HG03159 (cell line): ENCODE measurements around the gene OPN1SW.

Experiments
- ATAC-seq: cut with Tn5 transposase; IDR thresholded peaks from one replicate; pipeline ENCODE4 v1.9.1; 2021; ENCODE audit warnings: mild to moderate bottlenecking, moderate library complexity; ENCODE audit not compliant: unreplicated experiment

OPN1SW gene

DNA sequence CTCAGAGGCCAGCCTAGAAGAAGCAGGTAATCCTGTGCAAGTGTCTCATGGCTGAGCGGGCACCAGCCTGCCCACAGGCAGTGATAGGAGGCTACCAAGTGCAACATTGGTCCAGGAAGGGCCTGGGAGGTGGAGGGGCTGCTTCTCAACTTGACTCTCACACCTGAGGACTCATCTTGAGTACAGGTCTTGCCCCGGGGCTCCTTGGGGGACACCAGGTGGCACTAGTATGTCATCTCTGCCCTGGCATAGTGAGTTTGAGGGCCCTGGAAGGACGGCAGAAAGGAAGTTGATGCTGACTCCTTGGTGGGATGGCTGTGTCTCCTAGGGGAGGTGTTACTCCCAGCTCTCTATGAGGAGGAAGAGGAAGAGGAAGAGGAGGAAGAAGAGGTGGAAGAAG, 18.4 kb upstream of the OPN1SW start:
- no peak for ATAC-seq

DNA sequence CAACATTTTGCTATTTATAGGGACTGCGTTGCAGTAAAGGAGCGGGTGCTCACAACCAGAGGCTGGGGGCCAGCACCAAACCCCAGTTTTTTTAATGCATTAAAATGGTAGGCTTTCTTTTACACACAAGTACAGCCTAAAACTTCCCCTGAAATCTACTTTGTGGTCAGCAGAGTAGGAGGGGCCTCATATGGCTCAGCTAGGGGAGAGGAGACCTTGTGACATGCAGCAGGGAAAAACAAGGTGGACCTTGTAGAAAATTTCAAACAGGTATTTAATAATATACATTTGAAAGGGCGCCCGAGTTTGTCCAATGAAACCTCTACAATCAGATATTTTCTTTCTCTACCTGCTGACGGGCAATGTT, 17.6 kb upstream of the OPN1SW start:
- no peak for ATAC-seq

- ATAC-seq: no peak
Measured at GRCh38 chr7:128792471-128793180, 17.0 kb upstream of the OPN1SW start.

DNA sequence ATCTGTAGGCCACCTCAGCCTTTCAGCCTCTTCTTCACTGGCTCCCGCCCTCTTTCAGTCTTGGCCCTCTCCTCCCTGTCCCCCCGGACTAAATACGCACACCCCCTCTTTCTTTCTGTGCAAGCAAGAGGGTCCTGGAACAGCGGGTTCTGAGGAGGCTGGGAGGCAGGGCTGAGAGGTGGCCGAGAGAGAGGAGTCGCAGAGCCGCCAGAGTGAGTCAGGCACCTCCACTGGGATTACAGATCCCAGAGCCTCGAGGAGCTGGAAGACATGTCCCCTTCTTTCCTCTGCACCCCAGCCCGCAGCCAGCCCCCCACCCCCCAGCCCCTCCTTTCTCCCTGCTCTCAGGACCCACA, 16.4 kb upstream of the OPN1SW start:
- no peak for ATAC-seq

DNA sequence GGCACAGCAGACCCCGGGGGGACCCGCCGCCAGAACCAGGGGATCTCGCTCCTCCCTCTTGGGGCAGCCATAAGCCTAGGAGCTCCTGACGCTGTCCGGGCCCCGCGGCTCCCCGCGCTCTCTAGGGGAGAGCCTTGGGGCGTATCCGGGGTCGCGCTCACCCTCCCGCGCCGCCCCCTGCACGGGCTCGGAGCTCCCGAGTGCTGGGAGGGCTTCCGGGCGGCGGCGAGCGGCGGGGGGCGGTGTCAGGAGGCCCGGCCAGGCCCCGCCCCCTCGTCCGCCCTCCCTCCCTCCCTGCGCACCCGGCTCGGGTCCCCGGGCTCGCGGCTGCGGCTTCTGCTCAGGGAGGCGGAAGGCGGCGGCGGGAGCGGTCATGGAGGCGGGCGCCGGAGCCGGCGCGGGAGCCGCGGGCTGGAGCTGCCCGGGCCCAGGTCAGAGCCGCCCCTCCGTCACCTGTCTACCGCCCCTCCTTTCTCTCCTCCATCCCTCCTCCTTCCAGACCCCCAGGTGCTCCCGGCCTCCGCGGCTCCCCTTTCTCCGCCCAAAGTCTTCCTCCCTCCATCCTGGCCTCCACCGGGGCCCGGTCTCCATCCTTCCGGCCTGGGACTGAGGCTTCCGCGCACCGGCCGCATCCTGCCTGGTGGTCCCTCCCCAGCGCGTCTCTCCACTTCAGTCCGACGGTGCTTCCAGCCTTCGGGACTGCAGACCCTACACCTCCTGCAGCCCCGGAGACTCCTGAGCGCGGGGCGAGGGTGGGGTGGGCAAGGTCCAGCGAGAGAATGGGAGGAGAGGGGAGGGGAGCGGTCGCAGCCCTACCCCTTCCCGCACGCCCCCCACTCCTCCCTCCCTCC, 15.8 kb upstream of the OPN1SW start, which contains the start of gene CCDC136:
CCDC136 (plus strand) TSS at position 848 of the 851 bp plus-strand sequence. CDS start 444 bp downstream, outside the sequence.
- ATAC-seq: peak; percentile 75

GRCh38 chr7:128790315-128791041, 14.9 kb upstream of the OPN1SW start:
- ATAC-seq: peak; percentile 15

- no peak for ATAC-seq
Measured at GRCh38 chr7:128788446-128789412, 13.1 kb upstream of the OPN1SW start.

DNA sequence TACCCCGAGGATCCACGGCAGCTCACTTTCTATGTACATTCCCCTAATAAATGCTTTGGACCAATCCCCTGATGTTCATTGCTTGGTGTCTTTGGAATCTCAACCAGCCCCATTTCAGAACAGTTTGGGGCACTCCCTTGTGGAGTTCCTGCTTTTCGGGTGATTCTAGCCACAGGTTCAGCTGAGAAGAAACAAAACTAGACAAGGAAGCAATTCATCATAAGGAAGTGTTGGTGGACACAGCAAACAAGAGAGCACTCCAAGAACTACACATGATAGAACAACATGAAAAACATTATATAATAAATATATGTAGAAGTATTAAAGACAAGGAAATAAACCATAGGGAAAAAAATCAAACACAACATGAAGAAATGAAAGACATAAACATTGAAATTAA, 10.1 kb upstream of the OPN1SW start:
- no peak for ATAC-seq

DNA sequence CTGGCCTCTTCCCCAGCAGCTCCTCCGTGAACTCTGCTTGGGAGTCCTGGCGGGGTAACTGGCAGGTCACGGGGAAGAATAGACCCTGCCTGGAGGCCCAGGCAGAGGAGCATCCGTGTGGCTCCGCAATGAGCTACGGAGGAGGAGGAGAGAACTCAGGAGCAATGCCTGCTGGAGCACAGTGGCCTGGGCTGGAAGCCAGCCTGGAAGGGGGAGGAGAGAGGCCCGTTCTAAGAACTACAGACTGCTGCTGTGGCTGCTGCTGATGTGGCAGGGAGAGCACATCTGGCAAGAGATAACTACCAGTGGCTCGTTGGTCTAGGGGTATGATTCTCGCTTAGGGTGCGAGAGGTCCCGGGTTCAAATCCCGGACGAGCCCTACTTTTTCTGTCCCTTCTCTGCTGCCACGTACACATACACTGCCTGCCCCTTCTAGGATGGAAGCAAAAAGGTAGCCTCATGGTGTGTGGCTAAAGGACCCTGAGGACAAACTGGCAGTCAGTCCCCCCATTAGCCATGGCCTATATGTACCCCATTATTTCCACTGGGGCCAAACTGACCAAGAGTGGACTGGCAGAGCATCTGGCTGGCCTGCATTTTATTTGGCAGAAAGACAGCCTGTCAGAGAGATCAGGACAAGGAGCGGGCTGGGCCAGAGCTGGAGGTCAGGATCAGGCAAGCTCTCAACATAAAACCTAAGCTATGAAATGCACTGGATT, 7.7 kb upstream of the OPN1SW start:
- ATAC-seq: no peak

DNA sequence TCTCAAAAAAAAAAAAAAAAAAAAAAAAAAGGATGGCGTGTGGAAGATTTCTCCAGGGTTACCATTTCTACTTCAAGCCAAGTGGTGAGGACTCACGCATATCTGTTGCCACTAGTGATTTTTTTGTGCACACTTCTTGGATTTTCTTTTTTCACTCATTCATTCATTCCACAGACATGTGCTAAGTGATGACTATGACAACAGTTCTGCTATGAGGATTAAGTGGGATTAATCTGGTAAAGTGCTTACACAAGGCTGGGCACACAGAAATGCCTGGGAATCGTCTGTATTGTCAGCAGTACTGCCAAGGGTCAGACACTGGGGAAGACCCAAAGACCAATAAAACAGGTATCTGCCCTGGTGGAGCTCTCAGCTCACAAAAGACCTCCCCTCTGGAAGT, 6.3 kb upstream of the OPN1SW start:
- no peak for ATAC-seq

- ATAC-seq: no peak
Measured at GRCh38 chr7:128781126-128781525, 5.5 kb upstream of the OPN1SW start.

GRCh38 chr7:128778946-128779345, 3.4 kb upstream of the OPN1SW start:
- ATAC-seq: no peak

GRCh38 chr7:128777156-128778123, 1.8 kb upstream of the OPN1SW start:
- no peak for ATAC-seq

- no peak for ATAC-seq
Measured at GRCh38 chr7:128774921-128775320, 673 bp downstream of the OPN1SW start.

DNA sequence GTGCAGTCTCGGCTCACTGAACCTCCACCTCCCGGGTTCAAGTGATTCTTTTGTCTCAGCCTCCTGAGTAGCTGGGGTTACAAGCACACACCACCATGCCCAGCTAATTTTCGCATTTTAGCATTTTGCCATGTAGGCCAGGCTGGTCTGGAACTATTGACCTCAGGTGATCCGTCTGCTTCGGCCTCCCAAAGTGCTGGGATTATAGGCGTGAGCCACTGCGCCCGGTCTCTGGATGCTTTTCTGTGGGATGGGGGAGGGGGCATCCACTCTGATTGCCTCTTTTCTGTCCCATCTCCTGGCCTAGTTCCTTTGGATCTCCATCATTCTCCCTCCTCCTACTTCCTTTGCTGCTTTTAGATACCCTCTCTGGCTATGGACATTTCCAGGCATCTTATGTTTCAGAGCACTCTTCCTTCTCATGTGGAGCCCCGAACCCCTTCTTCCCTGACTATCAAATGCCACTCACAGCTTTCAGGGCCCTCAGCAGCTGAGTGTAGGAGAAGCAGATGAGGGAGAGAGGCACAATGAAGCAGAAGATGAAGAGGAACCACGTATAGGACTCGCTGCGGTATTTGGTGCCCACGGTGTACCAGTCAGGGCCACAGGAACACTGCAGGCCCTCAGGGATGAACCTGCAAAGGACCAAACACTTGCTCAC, 1.4 kb downstream of the OPN1SW start:
- ATAC-seq: no peak

DNA sequence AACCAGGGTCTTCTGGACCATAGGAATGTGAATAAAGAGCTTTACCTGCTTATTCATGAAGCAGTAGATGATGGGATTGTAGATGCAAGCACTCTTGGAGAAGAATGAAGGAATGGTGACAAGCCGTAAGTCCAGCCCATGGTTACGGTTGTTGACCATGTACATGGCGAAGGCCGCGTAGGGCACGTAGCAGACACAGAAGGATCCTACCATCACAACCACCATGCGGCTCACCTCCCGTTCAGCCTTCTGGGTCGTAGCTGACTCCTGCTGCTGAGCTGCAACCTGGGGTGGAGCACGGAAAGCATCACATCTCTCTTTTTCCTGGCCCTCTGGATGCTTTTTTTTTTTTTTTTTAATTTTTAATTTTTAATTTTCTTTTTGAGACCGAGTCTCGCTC, 2.0 kb downstream of the OPN1SW start:
- no peak for ATAC-seq

- ATAC-seq: no peak
Measured at GRCh38 chr7:128770233-128770632, 5.4 kb downstream of the OPN1SW start.

- no peak for ATAC-seq
Measured at GRCh38 chr7:128767475-128768110, 8.0 kb downstream of the OPN1SW start.
